HG03469 (cell line): ENCODE data around the gene MUC21.
"Not testable (repeated sequence)": the region's sequence is repeated elsewhere in the genome, so short reads cannot be mapped to it uniquely, and the experiment has no call there.

Experiments used
- ATAC-seq: cut with Tn5 transposase; IDR thresholded peaks from one replicate; pipeline ENCODE4 v1.9.1; 2021; ENCODE audit warnings: mild to moderate bottlenecking, moderate library complexity, moderate number of reproducible peaks; ENCODE audit not compliant: unreplicated experiment

Gene MUC21

GRCh38 chr6:31005249-31006020 is 21.9 kb downstream of the MUC21 start:
- ATAC-seq = no peak

- ATAC-seq = no peak
These were observed 24.2 kb downstream of the MUC21 start for GRCh38 chr6:31007694-31008093.

GRCh38 chr6:31008165-31008564 is 24.6 kb downstream of the MUC21 start:
- ATAC-seq = no peak

- no peak for ATAC-seq
These were observed 26.2 kb downstream of the MUC21 start for GRCh38 chr6:31009731-31010130.

- ATAC-seq = no peak
These were observed 27.0 kb downstream of the MUC21 start, which contains the start of gene MUC22 for GRCh38 chr6:31010393-31011060. Gene MUC22, plus strand, starts transcription at chr6:31010474. Its CDS starts 233 bp downstream, at chr6:31010707.

GRCh38 chr6:31011153-31011552 is 27.6 kb downstream of the MUC21 start:
- no peak for ATAC-seq

GRCh38 chr6:31016659-31017299 is 33.3 kb downstream of the MUC21 start:
- ATAC-seq = no peak

GRCh38 chr6:31017436-31017835 is 33.9 kb downstream of the MUC21 start:
- not testable (repeated sequence) for ATAC-seq

GRCh38 chr6:31020057-31020456 is 36.5 kb downstream of the MUC21 start:
- ATAC-seq = no peak

- ATAC-seq = not testable (repeated sequence)
These were observed 37.2 kb downstream of the MUC21 start for GRCh38 chr6:31020631-31021255.

GRCh38 chr6:31021705-31022531 is 38.4 kb downstream of the MUC21 start:
- ATAC-seq = not testable (repeated sequence)

- ATAC-seq = no peak
These were observed 42.1 kb downstream of the MUC21 start for GRCh38 chr6:31025595-31025994.

GRCh38 chr6:31031095-31031494 is 47.6 kb downstream of the MUC21 start:
- no peak for ATAC-seq

- ATAC-seq = no peak
These were observed 49.6 kb downstream of the MUC21 start for GRCh38 chr6:31033075-31033474.

GRCh38 chr6:31035862-31036497 is 52.5 kb downstream of the MUC21 start:
- no peak for ATAC-seq

GRCh38 chr6:31037169-31037568 is 53.7 kb downstream of the MUC21 start:
- ATAC-seq = no peak

- no peak for ATAC-seq
These were observed 54.2 kb downstream of the MUC21 start for GRCh38 chr6:31037682-31038081.

- ATAC-seq = no peak
These were observed 55.0 kb downstream of the MUC21 start for GRCh38 chr6:31038559-31038958.
